Breast epithelium (tissue), 3 donors: ENCODE data around the gene UBE3C.

Experiments used
- POLR2A ChIP-seq: fragments of 450-650 bp; IDR thresholded peaks from one replicate; pipeline ENCODE4 v1.6.1; 2016; ENCODE audit warnings: antibody characterized with exemption, mild to moderate bottlenecking, moderate library complexity
- POLR2AphosphoS5 ChIP-seq, 3 donors: sonication (generic); formaldehyde crosslinking; IDR thresholded peaks; one replicate each; pipeline ENCODE4 v1.6.1; 2017; ENCODE audit warnings: antibody characterized with exemption in 3 of 3
- TF ChIP-seq, protein P1 (sequence below), 3 donors: fragments of 450-650 bp; IDR thresholded peaks; one replicate each; pipeline ENCODE4 v1.5.1; 2016 to 2017; ENCODE audit warnings: antibody characterized with exemption in 3 of 3, mild to moderate bottlenecking in 3 of 3, moderate library complexity in 3 of 3

DNA sequence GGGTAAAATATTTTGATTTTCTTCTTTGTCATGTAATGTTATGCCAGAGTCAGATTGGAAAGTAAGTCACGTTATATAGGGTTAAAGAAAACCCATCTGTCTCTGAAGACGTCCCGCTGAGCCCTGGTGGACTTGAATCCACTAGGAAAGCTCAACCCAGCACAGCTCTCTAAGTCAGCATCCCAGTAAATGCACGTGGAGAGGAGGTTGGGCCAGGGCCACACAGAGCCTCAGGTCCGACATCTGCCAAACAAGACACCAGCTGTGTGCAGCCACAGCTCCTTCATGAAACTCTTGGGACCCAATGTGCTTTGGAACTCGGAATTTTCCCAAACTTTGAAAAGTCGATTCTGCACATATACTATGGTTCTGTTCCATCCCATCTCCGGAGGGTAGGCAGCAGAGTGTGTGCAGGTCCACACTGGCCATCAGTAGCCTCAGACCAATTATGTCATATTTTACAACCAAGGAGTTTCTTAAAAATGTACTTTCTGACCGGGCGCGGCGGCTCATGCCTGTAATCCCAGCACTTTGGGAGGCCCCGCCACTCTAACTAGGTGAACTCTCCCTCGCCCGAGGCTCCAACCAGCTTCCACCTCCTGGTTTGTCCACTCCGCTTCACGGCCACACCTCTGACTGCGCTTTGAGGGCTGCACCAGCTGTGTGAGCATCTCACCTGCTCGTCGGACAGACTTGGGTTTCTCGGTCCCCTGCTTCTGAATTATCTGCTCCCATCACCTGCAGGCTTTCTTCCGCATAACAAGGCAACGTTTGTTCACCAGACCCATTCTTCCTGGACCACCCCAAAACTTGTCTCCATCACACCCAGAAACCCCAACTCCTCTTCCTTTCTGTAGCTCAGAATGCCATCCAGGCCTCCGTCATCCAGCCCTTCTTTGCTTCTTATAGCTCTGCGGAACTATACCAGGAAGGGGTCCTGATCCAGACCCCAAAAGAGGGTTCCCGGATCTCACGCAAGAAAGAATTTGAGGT is 168.4 kb downstream of the UBE3C start:
- TF ChIP-seq POLR2A (no peak), POLR2AphosphoS5 (IDR thresholded peaks at IDR 0.05) (no peak)
- TF ChIP-seq, protein P1, sequence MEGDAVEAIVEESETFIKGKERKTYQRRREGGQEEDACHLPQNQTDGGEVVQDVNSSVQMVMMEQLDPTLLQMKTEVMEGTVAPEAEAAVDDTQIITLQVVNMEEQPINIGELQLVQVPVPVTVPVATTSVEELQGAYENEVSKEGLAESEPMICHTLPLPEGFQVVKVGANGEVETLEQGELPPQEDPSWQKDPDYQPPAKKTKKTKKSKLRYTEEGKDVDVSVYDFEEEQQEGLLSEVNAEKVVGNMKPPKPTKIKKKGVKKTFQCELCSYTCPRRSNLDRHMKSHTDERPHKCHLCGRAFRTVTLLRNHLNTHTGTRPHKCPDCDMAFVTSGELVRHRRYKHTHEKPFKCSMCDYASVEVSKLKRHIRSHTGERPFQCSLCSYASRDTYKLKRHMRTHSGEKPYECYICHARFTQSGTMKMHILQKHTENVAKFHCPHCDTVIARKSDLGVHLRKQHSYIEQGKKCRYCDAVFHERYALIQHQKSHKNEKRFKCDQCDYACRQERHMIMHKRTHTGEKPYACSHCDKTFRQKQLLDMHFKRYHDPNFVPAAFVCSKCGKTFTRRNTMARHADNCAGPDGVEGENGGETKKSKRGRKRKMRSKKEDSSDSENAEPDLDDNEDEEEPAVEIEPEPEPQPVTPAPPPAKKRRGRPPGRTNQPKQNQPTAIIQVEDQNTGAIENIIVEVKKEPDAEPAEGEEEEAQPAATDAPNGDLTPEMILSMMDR (IDR thresholded peaks at IDR 0.05): no peak
